RWPE2 (cell line): ENCODE measurements around the gene CDC42EP4.

Source experiments
- ATAC-seq: fragments of 200-7000 bp; cut with Tn5 transposase; 3 replicates; pipeline ENCODE4 v1.9.1; 2021; ENCODE audit warnings: low read depth
- DNase-seq: peaks from one replicate; pipeline ENCODE4 v3.0.0-alpha.2; 2020; ENCODE audit warnings: low spot score
- H3K27ac ChIP-seq: fragments of 450-650 bp; 2 replicates; pipeline ENCODE4 v1.5.1; 2017; ENCODE audit warnings: mild to moderate bottlenecking; ENCODE audit not compliant: poor library complexity, severe bottlenecking
- H3K27me3 ChIP-seq: fragments of 250-450 bp; sonication (Bioruptor Pico); 2 replicates; pipeline ENCODE4 v1.5.1; 2021; ENCODE audit warnings: mild to moderate bottlenecking, moderate library complexity; ENCODE audit not compliant: insufficient read depth, poor library complexity, severe bottlenecking
- H3K36me3 ChIP-seq: fragments of 250-450 bp; sonication (Bioruptor Pico); 2 replicates; pipeline ENCODE4 v1.5.1; 2020; ENCODE audit warnings: low read depth, mild to moderate bottlenecking, moderate library complexity
- H3K4me1 ChIP-seq: fragments of 250-450 bp; sonication (Bioruptor Pico); 2 replicates; pipeline ENCODE4 v1.5.1; 2021; ENCODE audit warnings: mild to moderate bottlenecking, moderate library complexity; ENCODE audit not compliant: insufficient read depth, poor library complexity, severe bottlenecking
- H3K4me3 ChIP-seq: fragments of 250-450 bp; sonication (Bioruptor Pico); 2 replicates; pipeline ENCODE4 v1.5.1; 2021; ENCODE audit warnings: mild to moderate bottlenecking, moderate library complexity; ENCODE audit not compliant: severe bottlenecking
- H3K9me3 ChIP-seq: fragments of 250-450 bp; sonication (Bioruptor Pico); 2 replicates; pipeline ENCODE4 v1.5.1; 2021; ENCODE audit warnings: mild to moderate bottlenecking, moderate library complexity; ENCODE audit not compliant: severe bottlenecking
- CTCF ChIP-seq: fragments of 450-650 bp; IDR thresholded peaks from one replicate; pipeline ENCODE4 v1.5.1; 2017; ENCODE audit warnings: mild to moderate bottlenecking, moderate library complexity; ENCODE audit not compliant: poor library complexity, severe bottlenecking

Gene CDC42EP4

GRCh38 chr17:73352261-73352660 lies 40.5 kb upstream of the CDC42EP4 start:
- H3K4me3 ChIP-seq, result no peak overlapping the region
- TF ChIP-seq CTCF, result no peak
- H3K27me3 ChIP-seq, result no peaks in the 10 kb centered on the region
- DNase-seq (no peak), ATAC-seq (no peak)
- no peaks in the 10 kb centered on the region for H3K4me1 ChIP-seq
- H3K36me3 ChIP-seq, result no peaks in the 10 kb centered on the region
- H3K27ac ChIP-seq, result no peak overlapping the region
- no peaks in the 10 kb centered on the region for H3K9me3 ChIP-seq

- Histone ChIP-seq H3K4me1 (no peaks in the 10 kb centered on the region), H3K4me3 (no peak overlapping the region), H3K27me3 (no peaks in the 10 kb centered on the region), H3K9me3 (no peaks in the 10 kb centered on the region), H3K27ac (no peak overlapping the region), H3K36me3 (no peaks in the 10 kb centered on the region)
- no peak for ATAC-seq
- no peak for DNase-seq
- no peak for TF ChIP-seq CTCF
Measured at GRCh38 chr17:73351764-73352163, 40.0 kb upstream of the CDC42EP4 start.

- no peak for TF ChIP-seq CTCF
Measured at GRCh38 chr17:73350864-73351263, 39.1 kb upstream of the CDC42EP4 start.

GRCh38 chr17:73349647-73350046 lies 37.8 kb upstream of the CDC42EP4 start:
- no peak for DNase-seq
- no peak for TF ChIP-seq CTCF
- Histone ChIP-seq H3K4me1 (no peaks in the 10 kb centered on the region), H3K27ac (no peak overlapping the region), H3K4me3 (no peak overlapping the region), H3K27me3 (no peaks in the 10 kb centered on the region), H3K9me3 (no peaks in the 10 kb centered on the region), H3K36me3 (no peaks in the 10 kb centered on the region)
- no peak for ATAC-seq

More at GRCh38 chr17:73350864-73351263, 39.1 kb upstream of the CDC42EP4 start:
- H3K4me3 ChIP-seq, result no peak overlapping the region
- H3K27me3 ChIP-seq, result no peaks in the 10 kb centered on the region
- no peaks in the 10 kb centered on the region for H3K36me3 ChIP-seq
- no peaks in the 10 kb centered on the region for H3K4me1 ChIP-seq
- no peaks in the 10 kb centered on the region for H3K9me3 ChIP-seq
- no peak overlapping the region for H3K27ac ChIP-seq
- no peak for ATAC-seq
- DNase-seq, result no peak

- DNase-seq (no peak), ATAC-seq (no peak)
- no peak for TF ChIP-seq CTCF
- Histone ChIP-seq H3K27ac (no peak overlapping the region), H3K27me3 (no peaks in the 10 kb centered on the region), H3K4me3 (no peak overlapping the region), H3K4me1 (no peaks in the 10 kb centered on the region), H3K9me3 (no peaks in the 10 kb centered on the region), H3K36me3 (no peaks in the 10 kb centered on the region)
Measured at GRCh38 chr17:73349138-73349537, 37.3 kb upstream of the CDC42EP4 start.
